HG03520 (cell line): Measurements from ENCODE around the gene TRAF3IP1.

ENCODE experiments used
- ATAC-seq: cut with Tn5 transposase; IDR thresholded peaks from one replicate; pipeline ENCODE4 v1.9.1; 2021; ENCODE audit warnings: mild to moderate bottlenecking, moderate library complexity; ENCODE audit not compliant: unreplicated experiment

Gene TRAF3IP1

GRCh38 chr2:238287737-238288649, 32.3 kb upstream of the TRAF3IP1 start, which contains the start of gene PER2:
PER2 (minus strand) TSS chr2:238288610; CDS start chr2:238277936, 10,674 bp downstream.
- no peak for ATAC-seq

GRCh38 chr2:238288650-238289573, 31.4 kb upstream of the TRAF3IP1 start:
- peak; percentile 83 for ATAC-seq

GRCh38 chr2:238289574-238289973, 30.7 kb upstream of the TRAF3IP1 start:
- ATAC-seq = no peak

- no peak for ATAC-seq
Measured at GRCh38 chr2:238290091-238290509, 30.2 kb upstream of the TRAF3IP1 start.

- ATAC-seq = no peak
Measured at GRCh38 chr2:238290715-238291549, 29.4 kb upstream of the TRAF3IP1 start.

GRCh38 chr2:238291550-238292281, 28.6 kb upstream of the TRAF3IP1 start:
- no peak for ATAC-seq

GRCh38 chr2:238294046-238294392, 26.3 kb upstream of the TRAF3IP1 start:
- no peak for ATAC-seq

GRCh38 chr2:238294393-238295143, 25.8 kb upstream of the TRAF3IP1 start:
- ATAC-seq = no peak

GRCh38 chr2:238295144-238296112, 24.9 kb upstream of the TRAF3IP1 start:
- ATAC-seq = no peak

- no peak for ATAC-seq
Measured at GRCh38 chr2:238296638-238297457, 23.5 kb upstream of the TRAF3IP1 start.

GRCh38 chr2:238299803-238300202, 20.5 kb upstream of the TRAF3IP1 start:
- ATAC-seq = no peak

GRCh38 chr2:238302087-238302486, 18.2 kb upstream of the TRAF3IP1 start:
- no peak for ATAC-seq

- no peak for ATAC-seq
Measured at GRCh38 chr2:238302751-238303150, 17.6 kb upstream of the TRAF3IP1 start.

- ATAC-seq = no peak
Measured at GRCh38 chr2:238304116-238304515, 16.2 kb upstream of the TRAF3IP1 start.

GRCh38 chr2:238305092-238305862, 15.0 kb upstream of the TRAF3IP1 start:
- no peak for ATAC-seq

- ATAC-seq = no peak
Measured at GRCh38 chr2:238305965-238306671, 14.2 kb upstream of the TRAF3IP1 start.
